GM23248 (cell line): Measurements from ENCODE around the gene RLF.

ENCODE experiments used
- EZH2 ChIP-seq: fragments of 200-600 bp; sonication (generic); IDR thresholded peaks from 2 replicates; pipeline ENCODE4 v1.6.1; 2018; ENCODE audit warnings: antibody characterized with exemption, mild to moderate bottlenecking; ENCODE audit not compliant: insufficient read depth, poor library complexity, severe bottlenecking
- EZH2phosphoT487 ChIP-seq: fragments of 200-600 bp; sonication (generic); IDR thresholded peaks from 2 replicates; pipeline ENCODE4 v1.6.1; 2018; ENCODE audit warnings: antibody characterized with exemption, moderate library complexity, mild to moderate bottlenecking, low read depth; ENCODE audit not compliant: insufficient read depth

DNA sequence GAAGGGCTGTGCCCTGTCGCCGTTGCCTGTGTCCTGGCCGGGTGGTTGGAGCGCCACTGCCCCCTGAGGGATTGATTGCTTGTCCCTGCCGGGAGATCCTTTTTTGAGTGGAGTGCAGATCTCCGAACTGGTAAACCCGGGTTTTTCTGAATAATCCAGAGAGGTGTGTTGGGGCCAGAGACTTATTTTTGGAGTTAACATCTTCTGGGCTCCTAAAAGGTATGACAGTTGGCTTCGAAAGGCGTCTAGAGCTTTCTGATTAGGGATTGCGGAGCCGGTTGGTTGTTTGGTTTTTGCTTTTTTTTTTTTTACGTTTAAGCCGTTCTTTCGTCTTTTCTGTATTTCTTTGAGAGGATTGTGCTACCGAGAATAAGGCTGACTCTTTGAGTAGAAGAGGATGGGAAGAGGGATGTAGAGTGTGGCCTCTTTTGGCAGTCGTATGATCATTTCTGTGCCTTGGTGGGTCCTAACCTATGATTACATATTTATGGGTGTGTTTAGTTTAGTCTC is 756 bp downstream of the RLF start:
- TF ChIP-seq EZH2 (no peak), EZH2phosphoT487 (no peak)
